ENCODE data around the gene ZNF268.

ZNF268 gene

GRCh38 chr12:133204264-133204603, 22.9 kb downstream of the ZNF268 start:
- Mint-ChIP-seq H3K4me3 (no peak overlapping the region), H3K36me3 (peaks cover 47% of the 10 kb centered on the region), H3K9me3 (peaks cover 17% of the 10 kb centered on the region), H3K27ac (no peak overlapping the region), H3K27me3 (no peaks in the 10 kb centered on the region), H3K4me1 (no peaks in the 10 kb centered on the region)
- ATAC-seq (ENCODE audit: low read depth) (no peak), DNase-seq (ENCODE audit: low spot score in 2 of 2) (no peak)

DNA sequence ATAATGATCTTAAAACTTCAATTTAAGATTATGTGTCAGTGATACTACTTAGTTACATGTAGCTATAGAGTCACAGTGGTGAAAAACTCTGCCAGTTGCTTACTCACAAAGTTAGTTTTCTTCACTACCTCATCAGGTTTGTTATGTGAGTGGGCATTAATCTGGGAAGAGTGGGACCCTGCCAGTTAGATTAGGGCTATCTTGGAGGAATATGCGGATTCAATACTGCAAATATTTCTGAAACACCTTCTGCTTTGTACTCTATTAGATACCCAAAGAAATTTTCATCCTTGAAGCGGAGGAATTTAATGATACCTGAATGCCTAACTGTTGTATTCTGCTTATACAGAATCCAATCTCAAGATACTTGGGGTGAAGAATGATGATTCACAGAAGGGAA, 25.1 kb downstream of the ZNF268 start:
- ATAC-seq (ENCODE audit: low read depth) (no peak), DNase-seq (ENCODE audit: low spot score in 2 of 2) (no peak)
- peaks cover 6% of the 10 kb centered on the region for H3K9me3 Mint-ChIP-seq
- no peak overlapping the region for H3K27ac Mint-ChIP-seq
- H3K4me1 Mint-ChIP-seq = no peaks in the 10 kb centered on the region
- no peak overlapping the region for H3K4me3 Mint-ChIP-seq
- H3K36me3 Mint-ChIP-seq = peaks cover 29% of the 10 kb centered on the region
- no peaks in the 10 kb centered on the region for H3K27me3 Mint-ChIP-seq

GRCh38 chr12:133215724-133216123, 34.4 kb downstream of the ZNF268 start:
- Mint-ChIP-seq H3K27ac (no peak overlapping the region), H3K27me3 (peaks cover 13% of the 10 kb centered on the region), H3K9me3 (peaks cover 27% of the 10 kb centered on the region), H3K4me1 (no peaks in the 10 kb centered on the region), H3K36me3 (peaks cover 8% of the 10 kb centered on the region), H3K4me3 (no peak overlapping the region)
- ATAC-seq (ENCODE audit: low read depth) (no peak), DNase-seq (ENCODE audit: low spot score in 2 of 2) (no peak)

DNA sequence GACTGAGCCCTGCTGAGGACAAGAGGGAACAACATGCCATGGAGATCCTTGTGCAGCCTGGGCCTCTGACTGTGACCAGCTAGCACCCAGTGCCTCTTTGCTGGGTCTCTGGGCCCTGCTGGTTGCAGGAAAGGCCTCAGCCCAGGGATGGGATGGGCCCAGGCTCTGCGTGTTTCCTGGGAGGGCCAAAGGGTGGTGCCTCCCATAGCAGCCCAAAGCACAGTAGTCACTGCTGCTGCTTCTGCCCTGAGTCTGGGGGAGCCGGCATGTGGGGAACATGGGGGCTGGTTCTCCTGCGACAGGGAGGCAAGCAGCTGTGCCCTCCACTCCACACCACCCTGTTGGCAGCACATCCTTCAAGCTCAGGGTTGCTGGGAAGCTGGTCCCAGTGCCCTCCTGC, 35.9 kb downstream of the ZNF268 start:
- H3K27ac Mint-ChIP-seq = no peak overlapping the region
- ATAC-seq (ENCODE audit: low read depth) (no peak), DNase-seq (ENCODE audit: low spot score in 2 of 2) (no peak)
- H3K9me3 Mint-ChIP-seq = peaks cover 23% of the 10 kb centered on the region
- H3K4me3 Mint-ChIP-seq = no peak overlapping the region
- H3K4me1 Mint-ChIP-seq = no peaks in the 10 kb centered on the region
- H3K36me3 Mint-ChIP-seq = peaks cover 5% of the 10 kb centered on the region
- peaks cover 13% of the 10 kb centered on the region for H3K27me3 Mint-ChIP-seq

GRCh38 chr12:133220521-133220920, 39.2 kb downstream of the ZNF268 start:
- Mint-ChIP-seq H3K4me3 (no peak overlapping the region), H3K4me1 (no peaks in the 10 kb centered on the region), H3K27ac (no peak overlapping the region), H3K27me3 (peaks cover 13% of the 10 kb centered on the region), H3K9me3 (peaks cover 15% of the 10 kb centered on the region), H3K36me3 (peaks cover 2% of the 10 kb centered on the region)
- ATAC-seq (ENCODE audit: low read depth) (no peak), DNase-seq (ENCODE audit: low spot score in 2 of 2) (no peak)

DNA sequence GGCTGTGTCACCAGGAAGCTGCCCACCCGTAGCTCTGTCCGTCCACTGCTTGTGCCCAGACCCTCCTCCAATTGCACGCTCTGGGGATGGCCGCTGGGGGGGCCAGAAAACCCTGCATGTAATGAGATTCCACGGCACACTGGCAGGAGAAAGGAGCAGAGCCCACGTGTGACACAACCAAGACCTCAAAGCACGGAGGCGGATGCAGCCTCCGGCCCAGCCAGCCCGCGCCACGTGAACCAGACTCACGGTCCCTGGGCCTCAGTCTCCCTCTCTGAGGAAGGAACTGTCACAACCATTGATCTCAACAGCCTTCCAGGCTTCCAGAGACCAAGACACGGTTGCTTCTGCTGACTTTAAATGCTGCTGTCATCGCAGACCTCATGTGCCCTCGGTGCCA, 39.9 kb downstream of the ZNF268 start:
- DNase-seq (ENCODE audit: low spot score in 2 of 2) = no peak
- H3K4me1 Mint-ChIP-seq = no peaks in the 10 kb centered on the region
- H3K27ac Mint-ChIP-seq = no peak overlapping the region
- peaks cover 2% of the 10 kb centered on the region for H3K36me3 Mint-ChIP-seq
- peaks cover 15% of the 10 kb centered on the region for H3K9me3 Mint-ChIP-seq
- no peak for ATAC-seq (ENCODE audit: low read depth)
- no peak overlapping the region for H3K4me3 Mint-ChIP-seq
- H3K27me3 Mint-ChIP-seq = peaks cover 13% of the 10 kb centered on the region

DNA sequence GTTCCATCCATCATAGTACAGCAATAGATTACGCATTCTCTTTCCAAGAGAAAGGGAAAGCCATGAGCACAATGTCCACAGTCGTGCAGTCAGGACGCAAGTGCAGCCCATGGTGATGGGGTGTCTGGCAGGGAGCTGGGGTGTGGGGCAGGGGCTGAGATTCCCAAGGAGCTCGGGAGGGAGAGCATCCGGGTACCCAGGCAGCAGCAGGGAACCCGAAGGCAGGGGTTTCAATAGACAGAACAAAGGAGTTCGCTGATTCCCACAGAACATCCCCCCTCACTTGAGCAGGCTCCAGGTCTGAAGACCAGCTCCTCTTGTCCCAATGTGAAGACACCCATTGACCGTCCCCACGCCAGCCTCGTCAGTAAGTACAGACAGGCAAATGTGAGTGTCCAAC, 40.9 kb downstream of the ZNF268 start:
- Mint-ChIP-seq H3K27me3 (peaks cover 11% of the 10 kb centered on the region), H3K9me3 (peaks cover 15% of the 10 kb centered on the region), H3K4me3 (no peak overlapping the region), H3K36me3 (peaks cover 2% of the 10 kb centered on the region), H3K27ac (no peak overlapping the region), H3K4me1 (no peaks in the 10 kb centered on the region)
- DNase-seq (ENCODE audit: low spot score in 2 of 2) = no peak
- ATAC-seq (ENCODE audit: low read depth) = no peak

GRCh38 chr12:133225527-133225926, 44.2 kb downstream of the ZNF268 start:
- H3K4me1 Mint-ChIP-seq = no peaks in the 10 kb centered on the region
- DNase-seq (ENCODE audit: low spot score in 2 of 2) = no peak
- H3K9me3 Mint-ChIP-seq = peaks cover 7% of the 10 kb centered on the region
- no peaks in the 10 kb centered on the region for H3K36me3 Mint-ChIP-seq
- no peak for ATAC-seq (ENCODE audit: low read depth)
- H3K27me3 Mint-ChIP-seq = no peaks in the 10 kb centered on the region
- no peak overlapping the region for H3K27ac Mint-ChIP-seq
- H3K4me3 Mint-ChIP-seq = no peak overlapping the region

GRCh38 chr12:133226690-133227089, 45.4 kb downstream of the ZNF268 start:
- H3K4me3 Mint-ChIP-seq = no peak overlapping the region
- peaks cover 7% of the 10 kb centered on the region for H3K9me3 Mint-ChIP-seq
- no peak for DNase-seq (ENCODE audit: low spot score in 2 of 2)
- no peaks in the 10 kb centered on the region for H3K36me3 Mint-ChIP-seq
- ATAC-seq (ENCODE audit: low read depth) = no peak
- no peak overlapping the region for H3K27ac Mint-ChIP-seq
- no peaks in the 10 kb centered on the region for H3K27me3 Mint-ChIP-seq
- no peaks in the 10 kb centered on the region for H3K4me1 Mint-ChIP-seq

DNA sequence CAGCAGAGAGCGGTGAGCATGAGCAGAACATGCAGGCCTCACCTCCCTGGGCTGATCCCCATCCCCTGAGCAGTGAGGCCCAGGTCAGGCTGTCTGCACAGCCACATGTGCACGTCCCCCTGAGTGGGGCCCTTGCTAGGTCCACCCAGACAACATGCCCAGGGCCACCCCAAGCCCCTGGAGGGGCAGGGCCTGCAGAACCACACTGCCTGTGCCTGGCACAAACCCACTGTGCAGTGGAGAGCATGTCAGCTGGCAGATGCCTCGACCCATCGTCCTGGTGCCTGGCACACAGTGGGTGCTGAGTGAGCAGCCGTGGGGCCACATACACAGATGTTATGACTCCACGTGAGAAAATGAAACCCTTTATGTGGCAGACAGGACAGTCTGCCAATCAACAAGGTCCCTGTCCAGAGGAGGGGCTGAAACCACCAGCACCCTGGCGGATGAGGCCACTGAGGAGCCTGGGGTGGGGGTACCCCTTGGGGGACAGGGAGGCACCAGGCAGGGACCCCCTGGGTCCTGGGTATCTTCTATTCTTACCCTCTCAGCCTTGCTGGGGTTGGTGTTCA, 46.1 kb downstream of the ZNF268 start:
- no peaks in the 10 kb centered on the region for H3K36me3 Mint-ChIP-seq
- no peaks in the 10 kb centered on the region for H3K27me3 Mint-ChIP-seq
- ATAC-seq (ENCODE audit: low read depth) = no peak
- no peaks in the 10 kb centered on the region for H3K4me1 Mint-ChIP-seq
- H3K27ac Mint-ChIP-seq = no peak overlapping the region
- DNase-seq (ENCODE audit: low spot score in 2 of 2) = no peak
- H3K4me3 Mint-ChIP-seq = no peak overlapping the region
- H3K9me3 Mint-ChIP-seq = peaks cover 7% of the 10 kb centered on the region

- DNase-seq (ENCODE audit: low spot score in 2 of 2) (no peak), ATAC-seq (ENCODE audit: low read depth) (no peak)
- Mint-ChIP-seq H3K27ac (no peak overlapping the region), H3K4me1 (no peaks in the 10 kb centered on the region), H3K4me3 (no peak overlapping the region), H3K36me3 (no peaks in the 10 kb centered on the region), H3K9me3 (peaks cover 4% of the 10 kb centered on the region), H3K27me3 (no peaks in the 10 kb centered on the region)
Measured at GRCh38 chr12:133231001-133231400, 49.7 kb downstream of the ZNF268 start.

DNA sequence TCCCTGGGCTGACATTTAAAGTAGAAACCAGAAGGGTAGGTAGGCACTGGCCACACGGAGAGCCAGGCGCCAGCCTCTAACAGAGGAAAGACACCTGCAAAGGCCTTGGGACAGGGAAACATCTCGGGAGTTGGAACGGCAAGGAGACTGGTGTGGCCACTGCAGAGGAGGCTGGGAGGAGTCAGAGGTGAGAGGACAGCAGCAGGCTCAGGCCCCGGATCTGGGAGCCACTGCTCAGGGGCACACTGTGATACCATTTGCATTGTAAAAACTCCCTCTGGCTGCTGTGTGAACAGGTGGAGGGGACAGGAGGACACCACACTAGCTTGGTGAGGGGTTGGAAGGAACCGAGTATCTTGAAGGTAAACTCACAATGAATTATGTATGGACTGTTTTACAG, 51.7 kb downstream of the ZNF268 start:
- H3K27me3 Mint-ChIP-seq = no peaks in the 10 kb centered on the region
- DNase-seq (ENCODE audit: low spot score in 2 of 2) (no peak), ATAC-seq (ENCODE audit: low read depth) (no peak)
- H3K27ac Mint-ChIP-seq = no peak overlapping the region
- H3K9me3 Mint-ChIP-seq = peaks cover 4% of the 10 kb centered on the region
- no peak overlapping the region for H3K4me3 Mint-ChIP-seq
- no peaks in the 10 kb centered on the region for H3K4me1 Mint-ChIP-seq
- no peaks in the 10 kb centered on the region for H3K36me3 Mint-ChIP-seq

DNA sequence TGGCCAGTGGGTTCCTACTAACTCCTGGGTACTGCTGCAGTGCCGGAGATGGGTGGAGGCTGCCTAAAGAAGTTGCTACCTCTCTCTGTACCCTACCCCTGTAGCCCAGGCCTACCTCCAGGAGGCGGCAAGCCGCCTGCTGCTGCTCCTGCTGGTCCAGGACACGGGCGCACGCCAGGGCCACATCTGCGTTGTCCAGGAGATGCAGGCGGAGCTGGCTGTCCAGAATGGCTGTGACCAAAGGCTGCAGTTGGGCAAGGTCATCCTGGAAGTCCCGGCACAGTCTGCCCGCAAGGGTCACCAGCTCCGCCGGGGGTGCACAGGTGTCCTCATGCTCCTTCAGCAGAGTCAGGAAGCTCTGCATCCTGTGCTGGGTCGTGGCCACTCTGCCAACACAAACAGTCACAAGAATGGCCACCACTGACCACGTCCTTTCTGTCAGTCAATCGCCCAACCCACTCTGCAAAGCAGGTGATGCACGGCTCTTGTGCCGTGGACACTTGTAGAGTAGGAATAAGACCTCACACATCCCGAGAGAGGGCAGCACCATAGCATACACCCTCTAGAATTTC, 52.8 kb downstream of the ZNF268 start:
- no peaks in the 10 kb centered on the region for H3K36me3 Mint-ChIP-seq
- no peak overlapping the region for H3K4me3 Mint-ChIP-seq
- no peaks in the 10 kb centered on the region for H3K27me3 Mint-ChIP-seq
- H3K27ac Mint-ChIP-seq = no peak overlapping the region
- no peak for DNase-seq (ENCODE audit: low spot score in 2 of 2)
- no peak for ATAC-seq (ENCODE audit: low read depth)
- no peaks in the 10 kb centered on the region for H3K4me1 Mint-ChIP-seq
- no peaks in the 10 kb centered on the region for H3K9me3 Mint-ChIP-seq

- DNase-seq (ENCODE audit: low spot score in 2 of 2) (no peak), ATAC-seq (ENCODE audit: low read depth) (no peak)
- H3K36me3 Mint-ChIP-seq = no peaks in the 10 kb centered on the region
- peaks cover 6% of the 10 kb centered on the region for H3K9me3 Mint-ChIP-seq
- no peaks in the 10 kb centered on the region for H3K27me3 Mint-ChIP-seq
- no peaks in the 10 kb centered on the region for H3K4me1 Mint-ChIP-seq
- H3K4me3 Mint-ChIP-seq = no peak overlapping the region
- no peak overlapping the region for H3K27ac Mint-ChIP-seq
Measured at GRCh38 chr12:133234971-133235370, 53.7 kb downstream of the ZNF268 start.

- no peak within 1 kb of the TSS for H3K4me3 Mint-ChIP-seq
- H3K27ac Mint-ChIP-seq = no peak within 1 kb of the TSS
- DNase-seq (ENCODE audit: low spot score in 2 of 2) (no peak), ATAC-seq (ENCODE audit: low read depth) (no peak)
- H3K9me3 Mint-ChIP-seq = peaks cover 6% of the 10 kb centered on the region
- no peaks in the 10 kb centered on the region for H3K27me3 Mint-ChIP-seq
- no peaks in the 10 kb centered on the region for H3K36me3 Mint-ChIP-seq
- H3K4me1 Mint-ChIP-seq = no peaks in the 10 kb centered on the region
Measured at GRCh38 chr12:133235401-133236112, 54.3 kb downstream of the ZNF268 start, which contains the start of gene ANHX. TSS of gene ANHX (minus strand) at chr12:133235877. CDS start at chr12:133234356, 1,521 bp downstream.

Data from memory B cell (primary cell).